GM19023 (cell line): ENCODE measurements around the gene ABCA4.

Source experiments
- ATAC-seq: cut with Tn5 transposase; IDR thresholded peaks from one replicate; pipeline ENCODE4 v1.9.1; 2021; ENCODE audit warnings: mild to moderate bottlenecking, moderate library complexity; ENCODE audit not compliant: unreplicated experiment

ABCA4 gene

DNA sequence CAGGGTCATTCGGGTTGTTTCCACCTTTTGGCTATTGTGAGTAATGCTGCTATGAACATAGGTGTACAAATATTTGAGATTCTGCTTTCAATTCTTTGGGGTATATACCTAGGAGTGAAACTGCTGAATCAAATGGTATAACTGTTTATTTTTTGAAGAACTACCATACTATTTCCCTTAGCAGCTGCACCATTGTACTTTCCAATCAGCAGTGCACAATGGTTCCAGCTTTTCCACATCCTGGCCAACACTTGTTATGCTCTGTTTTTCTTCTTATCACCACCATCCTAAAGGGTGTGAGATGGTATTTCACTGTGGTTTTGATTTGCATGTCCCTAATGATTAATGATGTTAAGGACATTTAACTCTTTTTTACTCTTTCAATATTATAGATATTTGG, 3.6 kb upstream of the ABCA4 start:
- ATAC-seq: no peak

DNA sequence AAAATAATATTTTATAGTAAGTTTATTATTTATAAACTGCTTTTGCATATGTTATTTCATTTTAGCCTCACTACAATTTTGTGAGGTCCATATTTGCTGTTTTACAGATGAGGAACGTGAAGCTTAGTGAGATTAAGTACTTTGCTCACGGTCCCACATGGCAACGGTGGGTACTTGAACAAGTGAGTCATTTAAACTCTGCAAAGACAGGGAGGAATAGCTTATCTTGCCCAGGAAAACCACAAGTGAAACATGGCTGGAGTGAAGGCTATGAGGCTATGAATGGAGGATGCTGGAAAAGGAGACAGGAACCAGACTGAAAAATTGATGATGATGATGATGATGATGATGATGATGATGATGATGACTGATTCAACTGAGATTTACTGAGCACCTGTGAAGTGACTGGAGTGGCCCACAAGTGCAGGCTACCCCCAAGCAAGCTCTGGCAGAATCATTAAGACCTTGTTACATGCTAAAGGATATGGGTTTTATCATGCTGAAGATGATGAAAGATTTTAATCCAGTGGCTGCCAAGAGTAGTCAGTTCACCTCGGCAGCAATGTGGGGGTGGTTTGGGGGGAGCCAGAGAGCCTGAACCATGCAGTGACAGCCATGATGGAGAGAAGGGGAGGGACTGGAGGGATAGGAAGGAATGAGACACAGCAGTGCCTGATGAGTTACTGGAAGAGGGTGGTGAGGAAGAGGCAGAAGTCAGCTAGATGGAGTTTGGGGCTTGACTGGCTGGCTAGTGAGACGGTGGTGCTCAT, 1.4 kb upstream of the ABCA4 start:
- no peak for ATAC-seq

DNA sequence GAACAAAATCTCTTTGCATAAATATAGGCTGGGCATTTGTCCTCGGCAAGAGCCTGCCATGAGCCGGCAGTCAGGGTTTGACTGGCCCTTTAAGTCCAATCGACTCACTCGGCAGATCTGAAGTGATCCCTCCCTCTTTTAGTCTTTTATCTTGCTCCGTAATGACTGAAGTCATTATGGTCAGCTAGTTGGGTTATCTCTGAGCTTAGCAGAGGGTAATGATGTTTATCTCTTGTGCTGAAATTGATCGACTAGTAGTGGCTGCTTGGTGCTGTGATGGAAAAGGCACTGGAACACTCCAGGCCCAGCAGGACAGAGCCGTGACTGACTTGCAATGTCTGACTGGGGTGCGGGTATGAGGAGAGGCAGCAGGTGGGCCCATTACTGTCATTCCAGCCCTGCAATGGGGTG, 468 bp upstream of the ABCA4 start:
- ATAC-seq: no peak

DNA sequence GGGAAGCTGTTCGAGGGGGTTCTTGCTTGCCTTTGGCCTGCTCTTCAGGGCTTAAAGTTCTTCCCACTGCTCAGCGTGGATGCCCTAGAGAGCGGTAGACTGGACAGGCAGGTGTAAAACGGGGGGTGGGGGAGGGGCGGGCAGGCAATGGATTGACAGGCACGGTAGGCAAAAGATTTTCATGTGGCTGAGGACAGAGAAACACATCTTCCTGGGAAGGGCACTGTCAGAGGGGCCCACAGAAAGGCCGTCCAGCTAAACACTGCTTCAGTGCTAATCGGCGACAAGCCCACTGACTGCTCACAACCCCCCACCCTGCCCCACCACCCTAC, 412 bp downstream of the ABCA4 start:
- ATAC-seq: no peak

DNA sequence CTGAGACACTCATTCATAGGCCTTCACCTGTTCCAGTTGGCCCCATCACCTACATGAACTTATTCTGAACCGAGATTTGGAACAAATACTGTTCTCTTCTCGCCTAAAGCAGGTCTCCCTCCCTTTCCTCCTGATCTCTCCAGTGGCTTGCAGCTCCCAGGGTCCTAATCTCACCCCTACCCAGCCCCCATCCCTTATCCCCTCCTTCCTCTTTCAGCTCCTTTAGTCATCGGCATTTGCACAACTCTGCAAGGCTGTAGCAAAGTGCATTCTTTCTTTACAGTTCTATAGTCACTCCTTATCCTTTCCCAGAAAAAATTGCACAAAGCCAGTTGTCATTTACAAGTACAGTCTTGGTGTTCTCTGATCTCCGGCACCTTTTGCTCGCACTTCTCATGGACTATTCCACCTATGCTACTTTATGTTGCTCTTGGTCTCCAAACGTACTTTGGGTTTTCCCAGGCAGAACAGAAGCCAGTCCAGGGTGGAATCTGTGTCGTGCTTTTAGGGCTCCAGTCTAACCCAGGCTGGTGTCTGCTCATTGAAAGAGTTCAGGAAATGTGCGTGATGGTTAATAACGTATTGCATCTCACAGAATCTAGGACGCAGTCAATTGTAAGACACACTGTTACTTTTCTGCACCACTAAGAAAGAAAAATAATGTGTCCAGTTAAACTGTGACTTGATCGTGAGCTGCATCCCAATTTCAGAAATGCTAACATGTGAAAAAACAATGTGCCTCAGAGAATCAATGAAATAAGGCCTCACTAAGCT, 965 bp downstream of the ABCA4 start:
- ATAC-seq: no peak

DNA sequence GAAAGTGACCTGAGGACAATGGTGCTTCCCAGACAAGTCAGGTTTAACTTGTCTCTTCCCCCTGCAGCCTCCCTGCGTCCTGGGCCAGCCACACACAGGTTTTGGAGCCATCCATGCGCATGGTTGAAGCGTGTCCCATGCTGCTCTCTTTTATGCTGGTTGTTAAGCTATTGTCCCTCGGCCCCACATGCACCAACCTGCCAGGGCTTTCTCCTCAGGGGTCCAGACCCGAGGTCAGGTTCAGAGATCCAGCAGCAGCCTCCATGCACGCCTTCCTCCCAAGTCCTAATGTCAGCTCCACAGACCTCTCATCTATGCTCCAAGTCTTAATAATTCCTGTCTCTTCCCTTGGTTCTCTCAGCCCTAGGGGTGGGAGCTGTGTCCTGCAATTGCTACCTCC, 1.6 kb downstream of the ABCA4 start:
- ATAC-seq: no peak

DNA sequence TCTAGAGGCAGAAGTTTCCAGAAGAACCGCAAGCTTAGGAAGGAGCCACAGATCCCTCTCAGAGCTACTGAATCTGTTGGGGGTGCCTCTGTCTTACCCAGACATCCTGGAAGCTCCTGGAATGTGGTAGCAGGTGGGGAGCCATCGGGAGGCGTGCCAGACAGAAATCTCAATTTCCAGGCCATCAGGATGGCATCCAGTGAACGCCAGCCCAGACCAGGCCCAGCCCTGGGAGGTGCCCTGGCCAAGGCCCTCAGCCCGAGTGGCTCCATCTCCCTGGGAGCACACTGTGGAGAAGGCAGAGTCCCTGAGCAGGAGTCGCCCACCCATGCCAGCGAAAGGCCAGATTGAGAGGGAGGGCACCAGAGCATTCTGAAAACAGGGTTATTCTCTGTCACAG, 2.5 kb downstream of the ABCA4 start:
- no peak for ATAC-seq

DNA sequence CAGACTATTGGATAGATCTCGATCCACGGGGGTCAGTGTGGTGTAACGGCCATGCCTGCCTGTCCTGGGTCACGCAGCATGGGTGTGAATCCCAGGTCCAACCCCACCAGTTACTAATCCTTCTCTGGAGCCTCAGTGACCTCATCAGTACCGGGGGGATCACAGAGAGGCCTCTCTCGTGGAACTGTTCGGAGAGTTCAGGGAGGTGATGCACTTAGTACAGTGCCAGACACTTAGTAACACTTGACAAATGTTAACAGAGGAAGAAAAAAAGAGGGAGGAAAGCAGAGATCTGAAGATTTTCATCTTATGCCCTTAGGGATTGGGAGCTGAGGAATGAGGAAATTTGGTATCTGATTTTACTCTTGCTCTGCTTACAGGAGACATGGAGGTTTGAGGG, 2.9 kb downstream of the ABCA4 start:
- no peak for ATAC-seq

DNA sequence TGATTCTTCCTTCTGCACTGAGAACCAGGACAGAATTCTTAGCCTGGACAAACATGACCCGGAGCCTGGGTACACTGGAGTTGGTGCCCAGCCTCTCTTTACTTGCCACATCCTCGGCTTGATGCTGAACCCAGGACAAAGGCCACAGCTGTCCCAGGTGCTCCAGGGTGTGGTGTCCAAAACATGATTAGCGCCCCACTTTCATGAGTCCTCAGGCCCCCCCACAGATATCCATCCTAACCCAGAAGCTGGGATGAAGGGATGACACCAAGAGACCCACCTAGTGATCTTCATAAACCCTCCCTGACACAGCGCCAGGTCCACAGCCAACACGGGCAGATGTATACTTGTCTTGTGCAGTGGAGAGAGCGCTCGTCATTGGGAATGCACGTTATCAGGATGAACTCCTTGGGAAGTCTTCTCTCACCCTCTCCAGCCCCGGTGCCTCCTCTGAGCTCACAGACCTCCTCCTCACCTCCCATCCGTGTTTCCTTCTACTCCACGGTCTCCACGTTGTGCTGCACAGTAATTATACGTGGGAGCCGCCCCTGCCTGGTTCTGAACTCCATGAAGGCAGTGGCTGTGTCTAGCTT, 3.6 kb downstream of the ABCA4 start:
- no peak for ATAC-seq

DNA sequence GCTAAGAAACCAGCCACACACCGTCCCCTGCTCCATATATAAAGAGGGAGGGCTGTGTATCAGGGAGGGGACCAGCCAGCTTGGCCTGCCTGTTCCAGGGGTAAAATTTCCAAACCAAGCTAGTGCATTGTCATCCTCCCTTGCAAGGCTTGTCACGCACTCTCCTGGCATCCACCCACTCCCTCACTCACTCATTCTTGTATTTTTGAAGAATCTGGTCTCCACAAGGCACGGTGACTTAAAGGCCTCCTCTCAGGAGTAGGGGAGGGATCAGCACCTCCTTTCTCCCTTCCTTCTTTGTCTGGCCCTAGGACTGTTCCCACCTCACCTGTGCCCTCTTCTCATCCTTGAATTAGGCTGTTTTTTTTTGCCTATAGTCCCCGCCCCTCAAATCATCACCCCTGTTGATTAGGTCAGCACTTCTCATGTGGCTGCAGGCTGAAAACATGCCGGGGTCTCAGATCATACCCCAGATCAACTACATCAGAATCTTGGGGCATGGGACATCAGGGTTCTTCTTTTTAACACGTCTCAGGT, 5.0 kb downstream of the ABCA4 start:
- no peak for ATAC-seq

DNA sequence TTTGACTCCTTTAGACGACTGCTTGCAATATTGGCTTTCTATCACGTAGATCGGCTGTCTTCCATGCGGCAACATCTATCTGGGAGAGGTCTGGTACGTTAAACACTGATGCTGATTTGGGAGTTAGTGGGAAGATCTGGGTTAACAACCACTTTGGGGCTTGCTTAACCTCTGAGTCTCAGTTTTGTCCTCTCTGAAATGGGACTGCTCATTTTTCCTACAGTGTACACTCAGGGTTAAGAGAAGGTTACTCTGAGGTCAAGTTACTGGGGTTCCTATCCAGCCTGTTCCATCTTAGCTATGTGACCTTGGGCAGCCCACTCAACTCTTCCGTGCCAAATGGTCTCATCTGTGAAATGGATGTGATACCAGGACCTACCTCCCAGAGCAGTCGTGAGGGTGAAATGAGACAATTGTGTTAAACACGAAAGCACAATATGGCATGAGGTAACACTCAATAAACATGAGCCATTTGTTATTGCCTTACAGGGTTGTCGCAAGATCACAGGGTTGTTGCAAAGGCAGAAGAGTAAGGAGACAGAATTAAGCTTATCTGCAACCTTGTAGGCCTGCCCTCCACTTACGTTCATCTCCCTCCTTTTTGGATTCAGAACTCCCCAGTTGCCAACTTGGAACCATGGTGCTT, 5.6 kb downstream of the ABCA4 start:
- no peak for ATAC-seq

DNA sequence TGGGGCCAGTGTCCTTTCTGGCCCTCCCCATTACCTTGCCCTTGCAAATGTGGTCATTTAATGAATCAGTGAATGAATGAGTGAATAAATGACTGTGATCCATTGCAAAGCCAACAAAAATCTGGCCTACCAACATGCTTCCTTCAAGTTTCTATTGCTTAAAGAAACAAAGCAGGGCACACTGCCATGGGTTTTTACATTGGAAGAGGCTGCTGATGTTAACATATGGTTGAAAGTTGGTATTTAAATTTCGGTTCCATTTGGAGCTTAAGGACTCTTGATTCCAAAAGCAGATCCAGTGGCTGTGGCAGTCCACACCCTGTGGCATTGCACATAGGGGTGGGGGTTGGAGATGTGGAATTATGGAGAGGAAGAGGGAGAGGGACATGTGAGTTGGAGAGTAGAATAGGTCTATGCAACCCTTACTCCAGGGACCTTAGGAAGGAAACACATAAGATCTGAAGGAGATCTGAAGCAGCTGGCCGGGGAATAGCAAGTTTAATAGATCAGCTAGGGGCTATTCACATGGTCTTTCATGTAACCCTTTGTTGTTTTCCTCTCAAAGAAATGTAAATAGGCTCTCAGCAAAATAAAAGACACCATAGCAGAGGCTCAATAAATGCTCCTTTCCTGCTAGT, 7.2 kb downstream of the ABCA4 start:
- no peak for ATAC-seq

DNA sequence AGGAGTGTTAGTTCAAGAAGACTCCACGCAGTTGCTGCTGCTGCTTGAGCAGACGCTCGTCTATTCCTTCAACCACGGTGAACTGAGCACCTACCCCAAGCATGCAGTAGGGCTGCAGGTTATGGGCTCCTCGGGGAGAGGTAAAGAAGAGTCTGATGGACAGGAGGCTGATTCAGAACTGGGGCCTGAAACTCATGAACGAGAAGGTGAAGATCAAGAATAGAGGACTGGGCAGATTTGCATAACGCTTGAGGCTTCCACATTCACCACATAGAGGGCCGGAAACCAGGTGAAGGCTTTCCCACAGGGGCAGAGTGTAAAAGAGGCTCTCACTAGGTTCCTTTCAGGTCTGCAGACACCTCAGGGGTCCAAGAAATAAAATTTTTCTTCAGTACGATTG, 9.1 kb downstream of the ABCA4 start:
- ATAC-seq: no peak

DNA sequence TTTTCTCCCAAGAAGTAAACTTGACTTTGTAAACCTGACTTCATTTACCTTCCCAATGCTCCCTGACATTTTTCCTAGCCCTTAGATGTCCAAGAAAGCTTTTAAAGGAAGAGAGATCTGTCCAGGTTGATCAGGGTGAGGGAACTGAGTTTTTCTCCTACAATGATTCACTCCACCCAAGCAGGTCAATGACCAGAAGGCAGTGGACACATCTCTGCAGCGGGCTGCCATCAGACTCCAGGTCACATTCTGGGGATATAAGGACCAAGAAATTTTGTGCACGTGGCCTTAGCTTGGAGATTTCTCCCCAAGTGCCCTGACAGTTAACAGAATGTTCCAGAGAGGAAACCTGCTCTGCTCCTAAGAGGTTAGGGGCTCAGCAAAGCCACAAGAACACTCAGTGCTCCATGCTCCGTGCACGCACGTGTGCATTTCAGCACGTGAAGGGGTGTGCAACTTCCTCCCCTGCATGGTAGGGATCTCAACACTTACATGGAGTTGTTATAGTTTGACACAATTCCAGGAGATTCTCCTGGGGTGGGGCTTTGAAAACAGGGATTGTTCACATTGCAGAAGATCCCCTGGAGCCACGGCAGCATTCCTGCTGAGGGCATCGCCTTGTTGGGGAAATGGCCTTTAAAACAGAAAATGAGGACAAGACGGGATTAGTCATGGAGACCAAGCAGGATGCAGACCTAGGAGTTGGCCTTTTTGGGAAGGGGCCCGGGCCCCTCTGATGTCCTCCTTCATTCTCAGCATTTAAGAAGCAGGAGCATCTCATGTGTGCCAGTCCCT, 9.8 kb downstream of the ABCA4 start:
- no peak for ATAC-seq

DNA sequence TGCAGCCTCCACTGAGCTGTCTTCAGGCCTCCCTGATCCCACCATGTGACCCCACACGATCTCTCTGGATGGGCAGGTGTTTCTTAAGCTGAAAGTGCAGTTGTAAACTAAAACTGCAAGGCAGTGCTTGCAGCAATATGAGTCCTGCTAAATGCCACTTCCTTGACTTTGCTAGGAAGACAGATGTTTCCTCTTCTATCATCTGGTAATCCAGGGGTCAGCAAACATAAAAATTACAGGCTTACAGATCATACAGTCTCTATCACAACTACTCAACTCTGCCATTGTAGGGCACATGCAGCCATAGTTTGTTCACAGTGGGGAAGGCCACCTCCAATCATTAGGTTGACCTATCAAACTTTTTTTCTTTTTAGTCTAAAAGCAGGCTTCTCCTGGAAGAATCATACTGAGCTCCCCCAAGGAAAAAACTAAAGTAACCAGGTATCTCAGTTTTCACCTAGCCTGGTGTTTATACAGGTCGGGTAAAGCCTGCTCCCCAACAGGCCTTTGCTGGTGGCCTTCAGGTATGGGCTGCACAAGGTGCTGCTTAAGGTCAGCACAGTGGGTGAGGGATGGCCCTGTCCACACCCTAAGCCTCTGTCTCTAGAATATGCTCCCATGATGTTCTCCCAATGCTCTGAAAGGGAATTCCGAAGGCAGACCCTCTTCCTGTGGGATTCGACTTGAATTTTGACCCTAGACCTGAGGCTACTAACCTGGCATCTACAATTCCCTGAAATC, 10.8 kb downstream of the ABCA4 start:
- no peak for ATAC-seq

DNA sequence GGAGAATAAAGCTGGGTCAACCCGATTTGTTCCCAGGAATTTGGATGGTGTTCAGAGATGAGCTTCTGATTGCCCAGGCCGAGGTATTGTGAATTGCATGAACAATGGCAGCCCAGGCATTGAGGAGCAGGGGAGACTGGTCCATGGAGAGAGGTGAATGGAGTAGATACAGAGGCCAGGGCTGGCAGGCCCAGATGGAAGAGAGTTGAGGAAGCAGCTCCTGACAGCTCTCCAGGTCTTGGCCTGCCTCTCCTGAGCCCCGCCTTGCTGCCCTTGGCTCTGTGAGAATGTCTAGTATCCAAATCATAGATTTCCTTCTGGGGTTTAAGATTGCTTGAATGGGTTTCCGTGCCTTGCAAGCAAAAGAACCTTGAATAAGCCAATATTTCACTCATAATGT, 11.5 kb downstream of the ABCA4 start:
- ATAC-seq: no peak

DNA sequence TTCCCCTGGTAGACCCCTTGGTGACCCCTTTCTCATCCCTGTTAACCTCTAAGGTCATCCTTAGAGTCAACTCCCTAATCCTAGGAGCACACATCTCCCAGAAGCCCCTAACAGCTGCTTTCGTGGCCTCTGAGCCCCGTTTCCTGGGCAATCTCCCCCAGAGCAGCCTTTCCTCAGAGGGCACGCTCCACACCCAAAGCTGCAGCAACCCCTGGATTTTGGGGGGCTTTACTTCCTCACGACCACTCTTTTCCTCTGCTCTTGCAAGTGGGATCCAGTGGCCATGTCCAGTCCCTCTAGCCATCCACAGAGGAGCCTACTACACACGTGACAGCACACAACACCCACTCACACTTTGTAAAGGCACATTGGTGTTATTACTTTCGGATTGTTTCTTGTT, 13.8 kb downstream of the ABCA4 start:
- no peak for ATAC-seq

DNA sequence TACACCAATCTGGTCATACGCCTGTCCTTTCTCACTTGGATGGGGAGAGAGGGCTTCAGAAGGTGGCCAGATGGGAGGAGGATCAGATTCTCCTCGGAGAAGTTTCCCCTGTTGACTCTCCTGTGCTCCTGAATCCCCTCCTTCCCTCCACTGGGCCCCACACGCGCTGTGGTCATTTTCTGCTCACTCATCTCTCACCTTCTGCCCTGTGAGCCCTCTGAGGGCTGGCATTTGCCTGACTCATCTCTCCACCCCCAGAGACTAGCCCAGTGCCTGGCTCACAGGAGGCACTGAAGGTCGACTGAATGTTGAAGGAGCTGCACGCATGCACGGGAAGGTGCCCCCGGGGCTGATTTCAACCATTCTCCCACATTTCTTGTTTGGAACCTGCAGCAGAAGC, 14.2 kb downstream of the ABCA4 start:
- ATAC-seq: no peak

DNA sequence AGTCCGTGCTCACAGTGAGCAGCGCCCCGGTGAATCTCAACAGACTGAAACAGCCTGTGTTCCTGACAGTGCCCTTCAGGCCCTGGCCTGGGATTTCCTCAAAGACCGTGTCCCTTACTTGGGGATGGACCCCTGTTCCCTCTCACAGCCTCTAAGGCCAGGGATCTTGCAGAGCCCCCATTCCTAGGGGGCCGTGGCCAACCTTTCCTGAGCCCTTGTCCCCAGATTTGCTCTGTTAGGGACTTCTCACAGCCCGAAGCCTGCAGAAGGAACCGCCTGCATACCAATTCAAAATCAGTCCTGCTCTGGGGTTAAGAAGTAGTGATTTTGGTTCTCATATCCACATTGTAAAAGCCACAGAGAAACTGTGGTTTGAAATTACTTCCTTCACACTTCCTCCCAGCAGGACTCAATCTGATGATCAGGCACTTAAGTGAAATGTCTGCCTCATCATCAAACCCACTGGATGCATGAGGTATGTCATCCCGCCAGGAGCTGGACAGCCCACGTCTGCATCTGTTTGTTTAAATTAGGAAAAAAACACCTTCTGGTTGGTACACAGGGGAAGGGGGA, 14.9 kb downstream of the ABCA4 start:
- no peak for ATAC-seq
